Right lobe of liver (tissue), 6 donors: Measurements from ENCODE around the gene YWHAB. TPM values are rescaled to one million over a fixed set of nuclear protein-coding genes. Genes with fewer than 3 reads are reported as not detected.
"Not testable (repeated sequence)": the region's sequence is repeated elsewhere in the genome, so short reads cannot be mapped to it uniquely, and the experiment has no call there.

Source experiments
- ATAC-seq, 4 donors: fragments of 200-7000 bp; cut with Tn5 transposase; one replicate each; pipeline ENCODE4 v1.9.1; 2020; ENCODE audit warnings: mild to moderate bottlenecking in 4 of 4, moderate library complexity in 4 of 4
- DNase-seq, 3 donors: peaks; one replicate each; pipeline ENCODE4 v3.0.0-alpha.2; 2020
- H3K27ac ChIP-seq, 3 donors: fragments of 200-600 bp; one replicate each; pipeline ENCODE4 v1.8.0; 2022
- H3K27me3 ChIP-seq, 2 donors: fragments of 200-600 bp; one replicate each; pipeline ENCODE4 v1.8.0; 2022
- H3K36me3 ChIP-seq, 4 donors: fragments of 200-600 bp; sonication (generic) in 1 of 4; one replicate each; pipeline versions ENCODE4 v1.5.1 to v1.8.0; 2017 to 2022; ENCODE audit warnings: control low read depth in 1 of 4
- H3K4me1 ChIP-seq, 4 donors: fragments of 200-600 bp; sonication (generic) in 1 of 4; one replicate each; pipeline versions ENCODE4 v1.5.1 to v1.8.0; 2017 to 2022; ENCODE audit warnings: control low read depth in 1 of 4
- H3K4me3 ChIP-seq, 3 donors: fragments of 200-600 bp; one replicate each; pipeline ENCODE4 v1.8.0; 2022
- H3K9me3 ChIP-seq, 4 donors: fragments of 200-600 bp; sonication (generic) in 1 of 4; one replicate each; pipeline versions ENCODE4 v1.5.1 to v1.8.0; 2017 to 2022; ENCODE audit warnings: control low read depth in 1 of 4
- POLR2A ChIP-seq: fragments of 450-650 bp; IDR thresholded peaks from one replicate; pipeline ENCODE4 v1.6.1; 2017; ENCODE audit warnings: antibody characterized with exemption, mild to moderate bottlenecking
- WGBS: methylation state at CpG from one replicate; pipeline ENCODE4 v1.1.6; 2018; ENCODE audit warnings: low coverage, low lambda C conversion rate; ENCODE audit not compliant: insufficient coverage; ENCODE audit errors: missing lambda C conversion rate; 5-methylcytosine and 5-hydroxymethylcytosine counted together
- intact Hi-C, 2 donors: fragments of 100-400 bp; cut with DNase I; formaldehyde crosslinking; loops; one replicate each; pipeline versions ENCODE4 v1.11.2 to v1.14.1; 2022
- total RNA-seq, 6 experiments: library from RNA; depleted of rRNA in 2 of 6; stranded (reverse); fragments of >200 nt in 2 of 6; fragmentation: NEBNext Ultra II Directional in 3 of 6; extraction: Animal tissue kit (Norgen Biotek cat#: 25700) in 3 of 6; gene quantifications; one replicate each; pipeline versions ENCODE4 v1.1.0 to v1.2.4, GENCODE V29; 2016 to 2023
- TF ChIP-seq, protein P1 (sequence below), 4 donors: fragments of 200-600 bp in 3 of 4; fragments of 450-650 bp in 1 of 4; IDR thresholded peaks; one replicate each; pipeline versions ENCODE4 v1.5.1 to v1.8.0; 2016 to 2022; ENCODE audit warnings: antibody characterized with exemption in 4 of 4, mild to moderate bottlenecking in 2 of 4
- donor health status: DM: no; HTN: yes; CAD: no.
- donor health status: DM: no; HTN: no; CAD: no.
- donor health status: DM: no; HTN: no; CAD: no.
- donor health status: DM: no; HTN: yes; CAD: no.
- donor health status: DM: no; HTN: yes; CAD: no.

YWHAB gene
- total RNA-seq, 6 experiments from 2014 or later = 48.7 to 71.1 (median 54.5) TPM

DNA sequence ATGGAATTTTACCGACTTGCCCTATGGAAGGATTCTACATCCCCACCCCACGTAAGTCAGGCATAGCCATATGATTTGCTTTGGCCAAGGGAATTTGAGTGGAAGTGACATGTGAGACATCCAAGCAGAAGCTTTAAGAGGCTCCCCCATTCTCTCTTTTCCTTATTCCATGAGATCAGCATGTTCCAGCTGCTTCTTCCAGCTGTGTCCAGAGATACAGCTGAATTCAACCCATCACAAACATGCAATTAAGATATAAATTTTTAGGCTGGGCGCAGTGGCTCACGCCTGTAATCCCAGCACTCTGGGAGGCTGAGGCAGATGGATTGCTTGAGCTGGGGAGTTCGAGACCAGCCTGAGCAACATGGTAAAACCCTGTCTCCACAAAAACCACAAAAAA lies 16.0 kb upstream of the YWHAB start:
- H3K36me3 ChIP-seq = no peaks in the 10 kb centered on the region
- no peaks in the 10 kb centered on the region for H3K4me1 ChIP-seq
- intact Hi-C loops = loop anchor here (10.0 kb wide), 3 partner anchors 115 to 185 kb away; no protein-coding TSS in a partner anchor
- H3K27ac ChIP-seq = no peak overlapping the region
- DNase-seq (no peak), ATAC-seq (no peak)
- no peak overlapping the region for H3K4me3 ChIP-seq
- WGBS = 74% methylated on average over 4 of the region's 5 CpGs
- no peaks in the 10 kb centered on the region for H3K27me3 ChIP-seq
- no peaks in the 10 kb centered on the region for H3K9me3 ChIP-seq
- TF ChIP-seq, protein P1, sequence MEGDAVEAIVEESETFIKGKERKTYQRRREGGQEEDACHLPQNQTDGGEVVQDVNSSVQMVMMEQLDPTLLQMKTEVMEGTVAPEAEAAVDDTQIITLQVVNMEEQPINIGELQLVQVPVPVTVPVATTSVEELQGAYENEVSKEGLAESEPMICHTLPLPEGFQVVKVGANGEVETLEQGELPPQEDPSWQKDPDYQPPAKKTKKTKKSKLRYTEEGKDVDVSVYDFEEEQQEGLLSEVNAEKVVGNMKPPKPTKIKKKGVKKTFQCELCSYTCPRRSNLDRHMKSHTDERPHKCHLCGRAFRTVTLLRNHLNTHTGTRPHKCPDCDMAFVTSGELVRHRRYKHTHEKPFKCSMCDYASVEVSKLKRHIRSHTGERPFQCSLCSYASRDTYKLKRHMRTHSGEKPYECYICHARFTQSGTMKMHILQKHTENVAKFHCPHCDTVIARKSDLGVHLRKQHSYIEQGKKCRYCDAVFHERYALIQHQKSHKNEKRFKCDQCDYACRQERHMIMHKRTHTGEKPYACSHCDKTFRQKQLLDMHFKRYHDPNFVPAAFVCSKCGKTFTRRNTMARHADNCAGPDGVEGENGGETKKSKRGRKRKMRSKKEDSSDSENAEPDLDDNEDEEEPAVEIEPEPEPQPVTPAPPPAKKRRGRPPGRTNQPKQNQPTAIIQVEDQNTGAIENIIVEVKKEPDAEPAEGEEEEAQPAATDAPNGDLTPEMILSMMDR (IDR thresholded peaks at IDR 0.05) = no peak
- no peak for TF ChIP-seq POLR2A

DNA sequence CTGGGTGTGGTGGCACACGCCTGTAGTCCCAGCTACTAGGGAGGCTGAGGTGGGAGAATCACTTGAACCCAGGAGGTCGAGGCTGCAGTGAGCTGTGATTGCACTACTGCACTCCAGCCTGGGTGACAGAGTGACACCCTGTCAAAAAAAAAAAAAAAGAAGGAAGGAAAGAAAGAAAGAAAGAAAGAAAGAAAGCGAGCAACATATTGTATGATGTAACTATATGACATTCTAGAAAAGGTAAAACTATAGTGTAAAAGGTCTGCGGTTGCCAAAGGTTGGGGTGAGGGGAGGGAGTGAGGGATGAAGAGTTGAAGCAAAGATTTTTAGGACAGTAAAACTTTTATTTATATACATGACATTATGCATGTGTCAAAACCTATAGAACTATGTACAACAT lies 3.1 kb upstream of the YWHAB start:
- DNase-seq, H3K27me3 ChIP-seq, ATAC-seq, intact Hi-C loops, H3K36me3 ChIP-seq, H3K27ac ChIP-seq, H3K4me3 ChIP-seq, H3K9me3 ChIP-seq: not testable (repeated sequence)
- WGBS = 81% methylated on average over 3 of the region's 4 CpGs
- peaks cover 0 to 17% (median 7%) of the 10 kb centered on the region in 4 donors for H3K4me1 ChIP-seq

DNA sequence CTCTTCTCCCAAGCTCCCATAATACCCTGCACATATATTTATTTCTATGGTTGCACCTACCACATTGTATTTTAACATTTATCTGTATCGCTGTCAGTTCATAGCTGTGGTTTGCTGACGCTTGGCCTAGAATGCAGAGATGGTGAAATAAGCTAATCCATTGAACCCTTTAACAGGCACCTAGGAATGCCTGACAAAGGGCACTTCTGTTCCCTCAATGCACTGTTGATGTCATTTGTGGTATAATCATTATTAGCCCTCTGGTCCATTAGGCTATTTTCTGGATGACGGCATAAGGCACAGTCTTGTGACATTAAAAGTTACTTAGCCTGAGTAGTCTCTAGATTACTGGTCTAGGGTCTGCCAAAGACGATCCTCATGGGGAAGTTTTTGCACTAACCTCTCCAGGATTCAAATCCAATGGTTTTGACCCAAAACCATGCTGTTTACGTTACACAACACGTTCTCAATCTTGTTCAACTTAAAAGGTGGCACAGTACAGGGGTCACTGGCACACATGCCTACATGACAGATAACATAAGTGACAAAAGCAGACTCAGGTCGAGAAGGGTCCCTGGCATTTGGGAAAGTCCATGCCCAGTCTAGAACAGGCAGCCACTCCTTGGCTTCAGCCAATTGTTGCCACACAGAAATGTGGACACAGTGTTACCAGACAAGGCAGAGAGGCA lies 2.1 kb upstream of the YWHAB start:
- DNase-seq (no peak), ATAC-seq (no peak)

DNA sequence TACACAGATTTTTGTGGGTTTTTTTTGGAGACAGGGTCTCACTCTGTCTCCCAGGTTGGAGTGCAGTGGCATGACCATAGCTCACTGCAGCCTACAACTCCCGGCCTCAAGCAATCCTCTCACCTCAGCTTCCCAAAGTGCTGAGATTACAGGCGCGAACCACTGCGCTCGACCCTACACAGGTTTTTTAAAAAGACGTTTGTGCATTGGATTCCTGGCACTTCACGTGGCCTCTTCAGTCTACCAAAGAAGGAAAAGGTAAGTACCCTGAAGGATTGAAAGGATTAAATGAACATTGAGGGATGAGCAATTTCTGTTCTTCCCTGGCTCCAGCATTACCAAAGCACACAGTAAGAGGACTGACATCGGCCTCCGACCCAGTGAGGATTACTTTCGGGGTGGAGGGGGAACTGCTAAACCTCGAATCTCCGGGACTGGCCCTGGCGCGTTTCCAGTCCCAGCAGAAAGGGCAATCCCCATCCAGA lies 556 bp upstream of the YWHAB start:
- no peaks in the 10 kb centered on the region for H3K27me3 ChIP-seq
- H3K27ac ChIP-seq = peak overlapping the region in 2 of 3 donors; percentile 2 to 44
- TF ChIP-seq POLR2A = no peak
- TF ChIP-seq, protein P1 (IDR thresholded peaks at IDR 0.05) = no peak
- H3K36me3 ChIP-seq = no peaks in the 10 kb centered on the region
- peaks cover 0 to 39% (median 15%) of the 10 kb centered on the region in 4 donors for H3K4me1 ChIP-seq
- H3K4me3 ChIP-seq = peak overlapping the region; percentile 97 to 98 (median 97)
- DNase-seq (no peak), ATAC-seq (no peak)
- intact Hi-C loops = no loop called here
- no peaks in the 10 kb centered on the region for H3K9me3 ChIP-seq
- 8% methylated on average over 5 of the region's 14 CpGs for WGBS

More for the DNA sequence above, 2.1 kb upstream of the YWHAB start:
- Histone ChIP-seq H3K36me3 (no peaks in the 10 kb centered on the region), H3K27ac (no peak overlapping the region), H3K27me3 (no peaks in the 10 kb centered on the region), H3K4me1 (peaks cover 0 to 27% (median 12%) of the 10 kb centered on the region in 4 donors), H3K9me3 (no peaks in the 10 kb centered on the region), H3K4me3 (no peak overlapping the region)
- 76% methylated on average over 6 of the region's 7 CpGs for WGBS
- no peak for TF ChIP-seq POLR2A
- TF ChIP-seq, protein P1 (IDR thresholded peaks at IDR 0.05) = no peak
- intact Hi-C loops = no loop called here

DNA sequence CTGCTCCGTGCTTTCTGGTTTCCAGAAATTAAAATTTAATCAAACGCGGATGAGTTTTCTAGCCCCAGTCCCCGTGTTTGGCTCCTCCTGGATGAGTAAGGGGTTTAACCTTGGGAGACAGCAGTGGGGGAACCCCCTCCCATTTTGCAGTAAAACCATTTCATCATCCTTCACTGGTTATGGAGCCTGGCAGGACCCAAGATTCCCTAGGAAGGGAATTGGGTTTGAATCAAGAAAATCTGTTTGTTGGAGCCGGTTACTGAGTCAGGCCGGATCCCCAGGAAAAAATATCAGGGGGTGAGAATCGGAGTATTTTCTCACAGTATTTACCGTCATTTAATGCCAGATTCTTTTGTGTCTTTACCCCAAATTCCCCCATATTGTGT lies 754 bp downstream of the YWHAB start:
- no peak for TF ChIP-seq POLR2A
- TF ChIP-seq, protein P1 (IDR thresholded peaks at IDR 0.05) = no peak
- Histone ChIP-seq H3K27ac (peak overlapping the region; percentile 88 to 95 (median 94)), H3K36me3 (no peaks in the 10 kb centered on the region), H3K4me3 (peak overlapping the region; percentile 97 to 98 (median 97)), H3K27me3 (no peaks in the 10 kb centered on the region), H3K4me1 (peaks cover 0 to 41% (median 15%) of the 10 kb centered on the region in 4 donors), H3K9me3 (no peaks in the 10 kb centered on the region)
- intact Hi-C loops = no loop called here
- DNase-seq = no peak
- no peak for ATAC-seq
- WGBS = 0% methylated on average over 8 of the region's 8 CpGs
